PC-9 (cell line): Measurements from ENCODE around the gene EPB41L3. TPM values are rescaled to one million over a fixed set of nuclear protein-coding genes. Genes with fewer than 3 reads are reported as not detected.

Experiments used
- BruUV-seq: library from RNA; stranded (reverse); fragments of 400-500 nt; replicated peaks from 2 replicates; lab custom pipeline; 2021; lab: Mats Ljungman, UMichigan
- CTCF ChIA-PET: fragments of 300-600 bp; sonication (Branson Sonifier 250); formaldehyde crosslinking; loops from one replicate; lab custom pipeline; 2022; ENCODE audit warnings: antibody characterized with exemption; lab: Charles Lee
- POLR2A ChIA-PET: fragments of 300-600 bp; sonication (Branson Sonifier 250); formaldehyde crosslinking; loops from one replicate; lab custom pipeline; 2022; ENCODE audit warnings: antibody characterized with exemption; ENCODE audit not compliant: unreplicated experiment; lab: Charles Lee
- DNase-seq, 2 experiments: peaks; one replicate each; pipeline versions ENCODE4 v3.0.0 to v3.0.0-alpha.2; 2015 to 2022; ENCODE audit warnings: mixed read lengths in 1 of 2
- H2AFZ ChIP-seq: fragments of 200-600 bp; sonication (generic); 2 replicates; pipeline ENCODE4 v1.8.1; 2017; ENCODE audit warnings: antibody characterized with exemption
- H3F3A ChIP-seq: fragments of 200-600 bp; sonication (generic); 2 replicates; pipeline ENCODE4 v1.8.1; 2017; ENCODE audit warnings: antibody characterized with exemption, mild to moderate bottlenecking, low read depth; ENCODE audit not compliant: insufficient read depth
- H3K27ac ChIP-seq: fragments of 200-600 bp; sonication (generic); 2 replicates; pipeline ENCODE4 v1.6.1; 2016; ENCODE audit warnings: mixed run types
- H3K27me3 ChIP-seq: fragments of 200-600 bp; sonication (generic); 2 replicates; pipeline ENCODE4 v1.6.1; 2016; ENCODE audit warnings: low read depth, mixed run types; ENCODE audit not compliant: insufficient read depth
- H3K36me3 ChIP-seq: fragments of 200-600 bp; sonication (generic); 2 replicates; pipeline ENCODE4 v1.6.1; 2016; ENCODE audit warnings: low read depth, mixed run types
- H3K4me1 ChIP-seq: fragments of 200-600 bp; sonication (generic); replicated peaks from 2 replicates; pipeline ENCODE4 v1.6.1; 2016; ENCODE audit warnings: mixed run types; ENCODE audit not compliant: insufficient read depth
- H3K4me2 ChIP-seq: fragments of 200-600 bp; sonication (generic); 2 replicates; pipeline ENCODE4 v1.6.1; 2017; ENCODE audit warnings: mixed run types
- H3K4me3 ChIP-seq: fragments of 200-600 bp; sonication (generic); 2 replicates; pipeline ENCODE4 v1.6.1; 2016; ENCODE audit warnings: mixed run types
- H3K79me2 ChIP-seq: fragments of 200-600 bp; sonication (generic); 2 replicates; pipeline ENCODE4 v1.6.1; 2017; ENCODE audit warnings: low read depth, mixed run types
- H3K9me2 ChIP-seq: fragments of 200-600 bp; sonication (generic); 2 replicates; pipeline ENCODE4 v1.8.1; 2017; ENCODE audit warnings: mild to moderate bottlenecking; ENCODE audit not compliant: insufficient read depth
- H3K9me3 ChIP-seq: fragments of 200-600 bp; sonication (generic); 2 replicates; pipeline ENCODE4 v1.8.1; 2016; ENCODE audit warnings: low read depth; ENCODE audit not compliant: insufficient read depth
- H4K20me1 ChIP-seq: fragments of 200-600 bp; sonication (generic); 2 replicates; pipeline ENCODE4 v1.8.1; 2017; ENCODE audit not compliant: insufficient read depth
- CTCF ChIP-seq: fragments of 200-600 bp; sonication (generic); conservative IDR thresholded peaks from 2 replicates; pipeline ENCODE4 v1.6.1; 2017; ENCODE audit warnings: mixed run types, antibody characterized with exemption, mild to moderate bottlenecking, moderate library complexity
- EZH2 ChIP-seq: fragments of 200-600 bp; sonication (generic); IDR thresholded peaks from 2 replicates; pipeline ENCODE4 v1.8.0; 2017; ENCODE audit warnings: antibody characterized with exemption, low read depth
- intact Hi-C: fragments of 100-400 bp; cut with micrococcal nuclease; formaldehyde crosslinking; loops from one replicate; pipeline ENCODE4 v1.10.0; 2022; ENCODE audit not compliant: unreplicated experiment
- total RNA-seq: library from RNA; stranded (reverse); gene quantifications from 2 replicates; pipeline ENCODE4 v1.2.3, GENCODE V29; 2021

The EPB41L3 gene
- total RNA-seq, 1 experiment from 2014 or later, result not detected

GRCh38 chr18:5466256-5466655 lies 77.5 kb downstream of the EPB41L3 start:
- intact Hi-C loops, result no loop called here
- DNase-seq, result no peak
- no peak overlapping the region for H2AFZ ChIP-seq

DNA sequence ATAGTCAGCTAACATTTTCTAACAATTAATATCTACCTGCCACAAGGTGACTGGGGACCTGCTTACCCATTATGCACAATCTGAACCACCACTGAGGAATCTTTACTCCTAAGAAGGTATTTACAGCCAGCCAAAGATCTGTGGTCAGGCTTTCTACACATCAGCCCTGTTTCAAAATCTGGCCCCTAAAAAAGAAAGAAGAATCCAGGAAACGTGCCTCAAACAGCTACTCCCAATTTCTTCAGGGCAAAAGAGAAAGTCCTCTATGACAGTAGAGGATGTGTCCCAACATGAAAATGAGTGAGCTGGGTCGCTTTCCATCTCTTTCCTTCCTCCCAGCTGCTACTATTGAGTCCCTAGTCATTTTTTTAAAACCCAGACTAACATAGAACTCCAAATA lies 79.5 kb downstream of the EPB41L3 start:
- Histone ChIP-seq H2AFZ (no peak overlapping the region), H3K4me2 (no peak overlapping the region), H3K79me2 (no peaks in the 10 kb centered on the region), H3K36me3 (no peaks in the 10 kb centered on the region), H3K27ac (no peak overlapping the region), H4K20me1 (no peaks in the 10 kb centered on the region), H3K27me3 (peaks cover 8% of the 10 kb centered on the region), H3K4me1 (no peaks in the 10 kb centered on the region), H3K4me3 (no peak overlapping the region), H3F3A (no peaks in the 10 kb centered on the region), H3K9me2 (no peaks in the 10 kb centered on the region), H3K9me3 (no peaks in the 10 kb centered on the region)
- no TSS peak for BruUV-seq
- no peak for DNase-seq
- intact Hi-C loops, result no loop called here
- no peak for TF ChIP-seq EZH2
- TF ChIP-seq CTCF, result no peak
- ChIA-PET POLR2A (no interaction called here), CTCF (no interaction called here)

More at GRCh38 chr18:5466256-5466655, 77.5 kb downstream of the EPB41L3 start:
- Histone ChIP-seq H3K9me3 (no peaks in the 10 kb centered on the region), H3K27ac (no peak overlapping the region), H3K79me2 (no peaks in the 10 kb centered on the region), H3K4me2 (no peak overlapping the region), H3K4me1 (no peaks in the 10 kb centered on the region), H3K27me3 (peaks cover 13% of the 10 kb centered on the region), H3K36me3 (no peaks in the 10 kb centered on the region), H3K9me2 (no peaks in the 10 kb centered on the region), H3K4me3 (no peak overlapping the region), H3F3A (no peaks in the 10 kb centered on the region), H4K20me1 (no peaks in the 10 kb centered on the region)
- ChIA-PET POLR2A (no interaction called here), CTCF (no interaction called here)
- no peak for TF ChIP-seq EZH2
- no peak for TF ChIP-seq CTCF
- BruUV-seq, result no TSS peak

GRCh38 chr18:5463831-5464230 lies 80.0 kb downstream of the EPB41L3 start:
- Histone ChIP-seq H4K20me1 (no peaks in the 10 kb centered on the region), H3K79me2 (no peaks in the 10 kb centered on the region), H3K9me2 (no peaks in the 10 kb centered on the region), H3K27me3 (peaks cover 8% of the 10 kb centered on the region), H3K9me3 (no peaks in the 10 kb centered on the region), H3K4me3 (no peak overlapping the region), H3K27ac (no peak overlapping the region), H3F3A (no peaks in the 10 kb centered on the region), H3K36me3 (no peaks in the 10 kb centered on the region), H3K4me1 (no peaks in the 10 kb centered on the region), H3K4me2 (no peak overlapping the region), H2AFZ (no peak overlapping the region)
- DNase-seq, result no peak
- intact Hi-C loops, result no loop called here
- CTCF ChIA-PET, result no interaction called here
- TF ChIP-seq CTCF, result no peak
- no peak for TF ChIP-seq EZH2
- POLR2A ChIA-PET, result no interaction called here
- no TSS peak for BruUV-seq
